Small intestine (tissue), 7 donors: Measurements from ENCODE around the gene ZC3H4. TPM values are rescaled to one million over a fixed set of nuclear protein-coding genes. Genes with fewer than 3 reads are reported as not detected.

ENCODE experiments used
- DNase-seq, 2 donors: peaks; one replicate each; pipeline versions ENCODE4 v3.0.0 to v3.0.0-alpha.2; 2013
- FAIRE-seq: peaks from 2 replicates; lab custom pipeline; 2012; peaks lifted over from hg19 to GRCh38; lab: Jason Lieb, UNC
- H3K27ac ChIP-seq, 3 donors: one replicate each; pipeline ENCODE4 v1.5.1; 2013; ENCODE audit warnings: low read length in 2 of 3, mild to moderate bottlenecking in 2 of 3, control low read depth in 1 of 3, inconsistent platforms in 1 of 3, low read depth in 1 of 3, moderate library complexity in 1 of 3
- H3K27me3 ChIP-seq, 3 donors: one replicate each; pipeline ENCODE4 v1.6.1; 2013; ENCODE audit warnings: low read length in 3 of 3, inconsistent platforms in 1 of 3; ENCODE audit not compliant: control insufficient read depth in 3 of 3, insufficient read depth in 3 of 3
- H3K36me3 ChIP-seq, 3 donors: one replicate each; pipeline ENCODE4 v1.6.1; 2013; ENCODE audit warnings: low read length in 3 of 3, inconsistent platforms in 1 of 3, low read depth in 1 of 3, mild to moderate bottlenecking in 1 of 3, moderate library complexity in 1 of 3; ENCODE audit not compliant: control insufficient read depth in 3 of 3, insufficient read depth in 2 of 3
- H3K4me1 ChIP-seq, 3 donors: one replicate each; pipeline ENCODE4 v1.6.1; 2013; ENCODE audit warnings: low read length in 2 of 3, inconsistent platforms in 1 of 3, low read depth in 1 of 3, mild to moderate bottlenecking in 1 of 3, moderate library complexity in 1 of 3; ENCODE audit not compliant: control insufficient read depth in 3 of 3, insufficient read depth in 2 of 3
- H3K4me3 ChIP-seq, 3 donors: one replicate each; pipeline ENCODE4 v1.5.1; 2013; ENCODE audit warnings: low read length in 3 of 3, control low read depth in 1 of 3, inconsistent platforms in 1 of 3, low read depth in 1 of 3, mild to moderate bottlenecking in 1 of 3, moderate library complexity in 1 of 3
- H3K9me3 ChIP-seq, 2 donors: one replicate each; pipeline ENCODE4 v1.6.1; 2013; ENCODE audit warnings: low read depth in 1 of 2, low read length in 1 of 2; ENCODE audit not compliant: control insufficient read depth in 2 of 2, insufficient read depth in 1 of 2
- WGBS, 3 donors: extraction: QIAGEN DNeasy Blood & Tissue Kit; methylation state at CpG; one replicate each; pipeline ENCODE4 v1.1.7; 2013; 5-methylcytosine and 5-hydroxymethylcytosine counted together
- polyA plus RNA-seq, 4 donors: library from polyadenylated mRNA; stranded (reverse) in 3 of 4; unstranded in 1 of 4; fragments of 200-250 nt in 3 of 4; fragments of 120-200 nt in 1 of 4; gene quantifications; one replicate each; pipeline versions ENCODE4 v1.2.1 to v1.2.3, GENCODE V29; 2013
- donor health status: healthy with polysubstance abuse.
- donor health status: control.
- donor health status: control.
- donor health status: Bipolar disorder and iron deficiency.
- donor health status: healthy.

The ZC3H4 gene
- polyA plus RNA-seq, 4 donors = 7.3 to 31.6 (median 14.4) TPM

DNA sequence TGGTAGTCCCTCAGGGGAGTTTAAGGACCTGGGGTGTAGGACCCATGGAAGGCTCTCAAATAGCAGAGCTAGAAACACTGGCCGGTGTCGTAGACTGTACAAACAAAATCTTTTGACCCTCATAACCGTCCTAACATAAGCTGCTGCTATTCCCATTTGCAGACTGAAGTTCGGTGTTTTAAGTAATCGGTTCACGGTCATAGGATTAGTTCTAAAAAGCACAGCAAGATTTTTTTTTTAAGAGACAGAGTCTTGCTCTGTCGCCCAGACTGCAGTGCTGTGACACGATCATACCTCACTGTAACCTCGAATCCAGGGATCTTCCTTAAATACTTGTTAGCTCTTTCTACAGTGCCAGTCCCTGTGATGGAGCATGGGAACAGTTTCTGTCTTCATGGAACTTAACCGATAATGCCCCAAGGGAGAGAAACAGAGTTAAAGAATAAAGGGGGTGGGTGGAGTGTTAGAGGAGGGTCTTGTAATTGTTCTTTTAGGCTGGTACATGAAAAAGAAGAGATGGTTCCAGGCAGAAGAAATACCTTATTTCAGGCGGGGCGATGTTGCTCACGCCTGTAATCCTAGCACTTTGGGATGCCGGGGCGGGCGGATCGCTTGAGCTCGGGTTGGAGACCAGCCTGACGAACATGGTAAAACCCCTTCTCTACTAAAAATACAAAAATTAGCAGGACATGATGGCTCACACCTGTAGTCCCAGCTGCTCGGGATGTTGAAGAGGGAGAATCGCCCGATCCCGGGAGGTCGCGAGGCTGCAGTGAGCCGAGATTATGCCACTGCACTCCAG is 475 bp upstream of the ZC3H4 start:
- H3K4me3 ChIP-seq = peak overlapping the region; percentile 34 to 84 (median 62)
- H3K36me3 ChIP-seq = peaks cover 0 to 10% (median 0%) of the 10 kb centered on the region in 3 donors
- H3K27ac ChIP-seq = peak overlapping the region; percentile 99 to 100 (median 99)
- WGBS, 3 donors = 51 to 58% (median 54%) methylated on average over 26 of the region's 26 CpGs
- FAIRE-seq (no peak), DNase-seq (no peak)
- H3K9me3 ChIP-seq = no peaks in the 10 kb centered on the region
- no peaks in the 10 kb centered on the region for H3K27me3 ChIP-seq
- H3K4me1 ChIP-seq = peaks cover 2 to 20% (median 6%) of the 10 kb centered on the region in 3 donors

DNA sequence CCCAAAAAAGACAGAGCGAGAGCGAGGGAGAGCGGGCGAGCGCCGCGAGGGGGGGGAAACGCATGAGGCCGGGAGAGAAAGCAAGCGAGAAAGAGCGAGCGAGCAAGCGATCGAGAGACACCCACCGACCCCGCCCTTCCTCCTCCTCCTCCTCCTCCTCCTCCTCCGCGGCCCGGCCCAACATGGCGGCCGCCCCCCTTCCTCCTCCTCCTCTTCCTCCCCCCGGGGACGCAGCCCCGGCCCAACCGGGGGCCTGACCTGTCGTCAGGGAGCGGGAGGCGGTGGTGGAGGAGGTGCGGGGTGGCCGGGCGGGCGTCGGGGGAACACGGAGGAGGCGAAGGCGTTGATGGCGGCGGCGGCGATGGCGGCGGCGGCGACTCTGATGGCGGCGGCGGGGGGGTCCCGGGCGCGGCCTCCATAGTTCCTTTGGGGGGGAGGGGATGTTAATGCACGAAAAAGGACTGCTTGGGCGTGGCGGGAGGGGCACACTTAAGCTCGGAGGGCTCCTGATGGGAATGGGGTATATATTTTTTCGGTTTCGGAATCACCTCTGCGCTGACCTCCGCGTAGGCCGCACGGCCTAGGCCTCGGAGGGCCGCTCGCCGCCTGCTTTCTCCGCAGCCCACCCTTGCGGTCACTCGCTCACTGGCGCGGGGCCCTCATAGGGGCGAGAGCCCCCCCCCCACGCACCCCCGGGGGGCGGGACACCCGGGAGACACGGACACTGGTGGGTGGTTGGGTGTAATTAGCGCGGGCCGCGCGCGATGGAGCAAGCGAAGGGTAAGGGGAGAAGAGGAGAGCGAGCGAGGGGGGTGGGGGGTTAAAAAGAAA is 1.2 kb downstream of the ZC3H4 start:
- FAIRE-seq (no peak), DNase-seq (peak; percentile 86 to 88)
- peak overlapping the region; percentile 74 to 98 (median 84) for H3K4me3 ChIP-seq
- WGBS, 3 donors = 0 to 1% (median 0%) methylated on average over 38 to 84 of the region's 85 CpGs
- peaks cover 0 to 10% (median 0%) of the 10 kb centered on the region in 3 donors for H3K36me3 ChIP-seq
- peaks cover 5 to 35% (median 13%) of the 10 kb centered on the region in 3 donors for H3K4me1 ChIP-seq
- H3K27ac ChIP-seq = peak overlapping the region; percentile 99 to 100 (median 99)
- H3K27me3 ChIP-seq = no peaks in the 10 kb centered on the region
- H3K9me3 ChIP-seq = no peaks in the 10 kb centered on the region

DNA sequence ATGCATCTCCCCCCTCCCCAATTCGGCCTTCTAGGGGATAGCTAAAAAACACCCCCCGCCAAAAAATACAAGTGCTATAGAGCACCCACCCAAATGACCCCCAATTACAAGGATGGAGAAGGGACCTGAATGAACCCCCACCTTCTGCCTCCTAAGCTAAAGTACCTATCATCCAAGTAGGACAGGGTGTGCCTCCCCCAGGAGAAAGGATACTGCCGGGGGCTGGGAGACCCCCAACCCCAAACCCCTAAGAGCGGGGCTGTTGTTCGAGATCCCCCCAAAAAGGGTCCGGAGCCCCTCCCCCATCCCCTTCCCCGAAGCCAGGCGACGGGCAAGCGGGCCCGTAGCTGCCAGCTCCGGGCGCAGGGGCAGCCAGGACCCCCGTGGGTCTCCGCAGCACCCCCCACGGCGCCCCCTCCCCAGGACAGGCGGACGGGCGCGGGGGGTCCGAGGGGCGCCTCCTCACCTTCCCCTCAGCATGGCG is 1.9 kb downstream of the ZC3H4 start:
- Histone ChIP-seq H3K27me3 (no peaks in the 10 kb centered on the region), H3K4me1 (peaks cover 6 to 42% (median 15%) of the 10 kb centered on the region in 3 donors), H3K36me3 (peaks cover 0 to 10% (median 0%) of the 10 kb centered on the region in 3 donors), H3K27ac (peak overlapping the region; percentile 99 to 100 (median 99)), H3K9me3 (no peaks in the 10 kb centered on the region), H3K4me3 (peak overlapping the region; percentile 74 to 98 (median 84))
- WGBS, 3 donors = 0 to 1% (median 1%) methylated on average over 10 to 24 of the region's 24 CpGs
- DNase-seq (no peak), FAIRE-seq (no peak)

- DNase-seq (peak; percentile 52 to 74), FAIRE-seq (no peak)
- no peaks in the 10 kb centered on the region for H3K9me3 ChIP-seq
- peak overlapping the region; percentile 99 to 100 (median 99) for H3K27ac ChIP-seq
- 0% methylated on average over 32 to 35 of the region's 35 CpGs for WGBS, 3 donors
- H3K4me3 ChIP-seq = peak overlapping the region; percentile 74 to 98 (median 84)
- H3K4me1 ChIP-seq = peaks cover 12 to 48% (median 21%) of the 10 kb centered on the region in 3 donors
- peaks cover 0 to 15% (median 0%) of the 10 kb centered on the region in 3 donors for H3K36me3 ChIP-seq
- H3K27me3 ChIP-seq = no peaks in the 10 kb centered on the region
Observed at GRCh38 chr19:47111006-47111621, 2.5 kb downstream of the ZC3H4 start.

- FAIRE-seq (no peak), DNase-seq (peak; percentile 60 to 62)
- Histone ChIP-seq H3K4me3 (peak overlapping the region; percentile 74 to 98 (median 84)), H3K9me3 (no peaks in the 10 kb centered on the region), H3K4me1 (peaks cover 14 to 51% (median 21%) of the 10 kb centered on the region in 3 donors), H3K27ac (peak overlapping the region; percentile 99 to 100 (median 99)), H3K36me3 (peaks cover 0 to 18% (median 0%) of the 10 kb centered on the region in 3 donors), H3K27me3 (no peaks in the 10 kb centered on the region)
- 1 to 3% (median 2%) methylated on average over 12 of the region's 12 CpGs for WGBS, 3 donors
Observed at GRCh38 chr19:47110521-47111005, 3.0 kb downstream of the ZC3H4 start.

DNA sequence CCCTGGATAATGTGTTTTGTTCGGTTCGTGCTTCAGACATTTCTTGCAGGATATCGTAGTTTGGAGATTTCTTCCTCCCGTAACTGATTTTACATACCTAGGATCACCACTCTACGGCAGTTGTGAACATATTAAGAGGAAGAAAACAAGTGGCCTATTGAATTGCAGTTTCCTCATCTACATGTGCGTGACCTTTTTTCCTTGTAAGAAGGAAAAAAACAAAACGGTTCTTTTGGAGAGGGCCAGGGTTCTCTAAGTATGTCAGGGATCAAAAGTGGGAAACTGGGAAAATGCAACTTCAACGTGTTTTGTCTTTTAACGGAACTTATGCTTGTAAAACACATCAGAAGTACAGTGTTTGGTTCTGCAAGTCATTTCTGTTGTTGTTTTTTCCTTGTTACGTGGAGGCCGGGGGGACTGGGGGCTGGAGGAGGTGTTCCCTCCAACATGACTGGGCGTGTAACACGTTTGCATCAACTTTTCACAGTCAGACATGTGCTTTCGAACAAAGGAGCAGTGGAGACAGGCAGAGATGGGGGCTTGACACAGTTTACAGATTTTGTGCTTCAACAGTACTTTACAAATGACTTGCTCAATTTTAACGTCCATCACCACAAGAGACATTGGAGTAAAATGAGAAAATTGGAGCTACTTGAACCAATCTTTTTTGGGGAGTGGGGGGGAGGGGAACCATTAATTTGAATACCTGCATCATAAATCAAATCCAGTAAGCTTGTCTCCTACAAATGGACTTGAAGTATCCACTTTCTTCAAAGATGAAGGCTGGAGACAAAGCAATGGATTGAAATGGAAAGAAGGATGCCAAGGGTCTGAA is 3.8 kb downstream of the ZC3H4 start:
- peaks cover 0 to 26% (median 0%) of the 10 kb centered on the region in 3 donors for H3K36me3 ChIP-seq
- FAIRE-seq (no peak), DNase-seq (peak; percentile 57 to 75)
- peak overlapping the region; percentile 99 to 100 (median 99) for H3K27ac ChIP-seq
- no peaks in the 10 kb centered on the region for H3K27me3 ChIP-seq
- WGBS, 3 donors = 5 to 11% (median 10%) methylated on average over 15 of the region's 15 CpGs
- peaks cover 14 to 51% (median 21%) of the 10 kb centered on the region in 3 donors for H3K4me1 ChIP-seq
- H3K4me3 ChIP-seq = peak overlapping the region; percentile 74 to 98 (median 84)
- no peaks in the 10 kb centered on the region for H3K9me3 ChIP-seq

DNA sequence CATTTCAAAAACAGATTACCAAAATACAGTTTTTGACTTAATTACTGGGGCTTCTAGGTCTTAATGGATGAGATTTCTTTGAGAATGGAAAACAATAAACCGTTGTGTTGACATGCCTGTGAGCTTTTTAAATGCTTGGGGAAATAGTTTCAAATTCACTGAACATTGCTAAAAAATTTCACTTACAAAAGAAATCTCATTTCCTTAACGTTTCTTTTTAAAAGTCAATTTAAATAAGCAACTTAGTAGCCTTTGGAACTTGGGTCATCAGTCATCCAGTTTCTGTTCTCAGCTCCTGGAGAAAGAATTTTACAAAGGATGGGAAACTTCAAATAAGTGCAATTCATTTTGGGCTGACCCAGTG is 4.4 kb downstream of the ZC3H4 start:
- no peak for FAIRE-seq
- peaks cover 13 to 48% (median 21%) of the 10 kb centered on the region in 3 donors for H3K4me1 ChIP-seq
- no peaks in the 10 kb centered on the region for H3K9me3 ChIP-seq

More for the DNA sequence above, 4.4 kb downstream of the ZC3H4 start:
- no peak for DNase-seq
- Histone ChIP-seq H3K4me3 (peak overlapping the region in 1 of 3 donors; percentile 84), H3K27me3 (no peaks in the 10 kb centered on the region), H3K27ac (peak overlapping the region; percentile 99 to 100 (median 99)), H3K36me3 (peaks cover 0 to 32% (median 0%) of the 10 kb centered on the region in 3 donors)
- WGBS, 3 donors = 20 to 26% (median 23%) methylated on average over 2 of the region's 2 CpGs
